ENCODE data around the gene PLXNB2.

The PLXNB2 gene

GRCh38 chr22:50298937-50299784 lies 8.3 kb downstream of the PLXNB2 start:
- DNase-seq (ENCODE audit: low read depth), result no peak

- DNase-seq (ENCODE audit: low read depth), result no peak
Measured at GRCh38 chr22:50298266-50298637, 9.2 kb downstream of the PLXNB2 start.

GRCh38 chr22:50297510-50298265 lies 9.8 kb downstream of the PLXNB2 start:
- DNase-seq (ENCODE audit: low read depth), result no peak

GRCh38 chr22:50296658-50297490 lies 10.6 kb downstream of the PLXNB2 start:
- no peak for DNase-seq (ENCODE audit: low read depth)

GRCh38 chr22:50294319-50294656 lies 13.2 kb downstream of the PLXNB2 start:
- no peak for DNase-seq (ENCODE audit: low read depth)

- no peak for DNase-seq (ENCODE audit: low read depth)
Measured at GRCh38 chr22:50293441-50294318, 13.8 kb downstream of the PLXNB2 start.

- DNase-seq (ENCODE audit: low read depth), result no peak
Measured at GRCh38 chr22:50292643-50293440, 14.6 kb downstream of the PLXNB2 start.

- DNase-seq (ENCODE audit: low read depth), result no peak
Measured at GRCh38 chr22:50289942-50290630, 17.4 kb downstream of the PLXNB2 start.

- DNase-seq (ENCODE audit: low read depth), result no peak
Measured at GRCh38 chr22:50289151-50289941, 18.1 kb downstream of the PLXNB2 start.

GRCh38 chr22:50287731-50288130 lies 19.7 kb downstream of the PLXNB2 start:
- DNase-seq (ENCODE audit: low read depth), result no peak

- DNase-seq (ENCODE audit: low read depth), result no peak
Measured at GRCh38 chr22:50286701-50287318, 20.6 kb downstream of the PLXNB2 start.

GRCh38 chr22:50286275-50286674 lies 21.2 kb downstream of the PLXNB2 start:
- no peak for DNase-seq (ENCODE audit: low read depth)

- no peak for DNase-seq (ENCODE audit: low read depth)
Measured at GRCh38 chr22:50285568-50286229, 21.7 kb downstream of the PLXNB2 start.

GRCh38 chr22:50284479-50284878 lies 23.0 kb downstream of the PLXNB2 start:
- no peak for DNase-seq (ENCODE audit: low read depth)

GRCh38 chr22:50283821-50284220 lies 23.6 kb downstream of the PLXNB2 start:
- DNase-seq (ENCODE audit: low read depth), result no peak

- DNase-seq (ENCODE audit: low read depth), result no peak
Measured at GRCh38 chr22:50282361-50283155, 24.9 kb downstream of the PLXNB2 start.

- DNase-seq (ENCODE audit: low read depth), result no peak
Measured at GRCh38 chr22:50281957-50282356, 25.5 kb downstream of the PLXNB2 start.
